C4-2B (cell line): ENCODE results near the gene CORO2B.

ENCODE experiments used
- H3K27ac ChIP-seq: fragments of 450-650 bp; 2 replicates; pipeline ENCODE4 v1.5.1; 2017
- CTCF ChIP-seq: fragments of 450-650 bp; conservative IDR thresholded peaks from 2 replicates; pipeline ENCODE4 v1.5.1; 2017; ENCODE audit warnings: mild to moderate bottlenecking
- ZFX ChIP-seq: fragments of 450-650 bp; IDR thresholded peaks from 2 replicates; pipeline ENCODE4 v1.6.1; 2017

Gene CORO2B

GRCh38 chr15:68551296-68551635, 27.5 kb upstream of the CORO2B start:
- H3K27ac ChIP-seq: no peak overlapping the region
- TF ChIP-seq CTCF (no peak), ZFX (no peak)

- H3K27ac ChIP-seq: no peak overlapping the region
- TF ChIP-seq CTCF (no peak), ZFX (no peak)
Observed at GRCh38 chr15:68552344-68552743, 26.4 kb upstream of the CORO2B start.

GRCh38 chr15:68552773-68553172, 26.0 kb upstream of the CORO2B start:
- TF ChIP-seq ZFX (no peak), CTCF (no peak)
- H3K27ac ChIP-seq: no peak overlapping the region

- TF ChIP-seq ZFX (no peak), CTCF (no peak)
- H3K27ac ChIP-seq: no peak overlapping the region
Observed at GRCh38 chr15:68553314-68553993, 25.3 kb upstream of the CORO2B start.

- TF ChIP-seq ZFX (no peak), CTCF (peak; percentile 85)
- H3K27ac ChIP-seq: no peak overlapping the region
Observed at GRCh38 chr15:68553994-68554720, 24.6 kb upstream of the CORO2B start.

GRCh38 chr15:68554721-68555678, 23.8 kb upstream of the CORO2B start:
- H3K27ac ChIP-seq: no peak overlapping the region
- TF ChIP-seq CTCF (no peak), ZFX (no peak)

GRCh38 chr15:68555679-68556037, 23.1 kb upstream of the CORO2B start:
- H3K27ac ChIP-seq: no peak overlapping the region
- TF ChIP-seq CTCF (no peak), ZFX (no peak)
